ENCODE data around the gene KCNIP3.
"Not testable (repeated sequence)": the region's sequence is repeated elsewhere in the genome, so short reads cannot be mapped to it uniquely, and the experiment has no call there.

Gene KCNIP3

DNA sequence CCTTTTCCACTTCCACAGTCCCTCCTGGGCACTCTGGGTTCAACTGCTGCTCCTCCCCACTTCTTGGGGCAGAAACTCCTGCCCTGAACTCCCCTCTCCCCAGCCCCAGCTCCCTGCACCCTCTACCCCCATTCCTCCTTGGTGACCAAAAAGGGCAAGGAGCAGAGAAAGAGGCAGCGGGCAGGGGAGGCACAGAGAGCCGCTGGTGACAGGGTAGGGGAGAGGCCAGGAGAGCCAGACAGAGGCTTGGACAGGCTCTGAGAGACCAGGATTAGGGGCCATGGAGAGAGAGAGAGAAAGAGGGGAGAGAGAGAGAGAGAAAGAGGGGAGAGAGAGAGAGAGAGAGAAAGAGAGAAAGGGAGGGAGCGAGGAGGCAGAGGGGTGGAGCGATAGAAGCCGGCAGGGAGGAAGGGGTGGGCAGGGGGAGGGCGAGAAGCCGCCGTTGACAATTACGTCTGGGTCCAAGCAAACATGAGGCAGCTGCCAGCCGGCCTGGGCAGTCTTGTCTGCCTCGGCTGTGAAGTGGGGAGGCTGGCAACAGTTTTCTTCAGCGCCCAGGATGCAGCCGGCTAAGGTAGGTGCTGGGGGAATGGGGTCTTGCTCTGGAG lies at the start of gene KCNIP3:
TSS of gene KCNIP3 (plus strand) at position 468 of the 608 bp plus-strand sequence. CDS start at position 560, 92 bp downstream.
- DNase-seq (ENCODE audit: low spot score): no peak

DNA sequence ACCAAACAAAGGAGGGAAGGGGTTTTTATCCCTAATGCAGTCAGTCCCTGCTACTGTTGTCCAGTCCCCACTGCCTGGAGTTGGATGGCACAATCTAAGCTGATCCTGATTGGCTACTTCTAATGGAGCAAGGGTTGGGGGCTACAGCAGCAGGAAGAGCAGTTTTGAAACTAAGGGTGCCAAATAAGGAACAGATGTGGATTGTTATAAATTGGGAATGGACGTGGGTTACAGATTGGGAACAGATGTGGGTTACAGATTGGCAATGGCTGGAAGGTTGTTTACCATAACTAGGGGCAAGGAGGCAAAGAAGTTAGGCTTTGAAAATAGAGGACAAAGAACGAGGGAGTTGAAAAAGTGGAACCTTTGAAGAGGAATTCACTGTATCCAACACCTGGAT lies 38.9 kb upstream of the KCNIP3 start:
- DNase-seq (ENCODE audit: low spot score): no peak

DNA sequence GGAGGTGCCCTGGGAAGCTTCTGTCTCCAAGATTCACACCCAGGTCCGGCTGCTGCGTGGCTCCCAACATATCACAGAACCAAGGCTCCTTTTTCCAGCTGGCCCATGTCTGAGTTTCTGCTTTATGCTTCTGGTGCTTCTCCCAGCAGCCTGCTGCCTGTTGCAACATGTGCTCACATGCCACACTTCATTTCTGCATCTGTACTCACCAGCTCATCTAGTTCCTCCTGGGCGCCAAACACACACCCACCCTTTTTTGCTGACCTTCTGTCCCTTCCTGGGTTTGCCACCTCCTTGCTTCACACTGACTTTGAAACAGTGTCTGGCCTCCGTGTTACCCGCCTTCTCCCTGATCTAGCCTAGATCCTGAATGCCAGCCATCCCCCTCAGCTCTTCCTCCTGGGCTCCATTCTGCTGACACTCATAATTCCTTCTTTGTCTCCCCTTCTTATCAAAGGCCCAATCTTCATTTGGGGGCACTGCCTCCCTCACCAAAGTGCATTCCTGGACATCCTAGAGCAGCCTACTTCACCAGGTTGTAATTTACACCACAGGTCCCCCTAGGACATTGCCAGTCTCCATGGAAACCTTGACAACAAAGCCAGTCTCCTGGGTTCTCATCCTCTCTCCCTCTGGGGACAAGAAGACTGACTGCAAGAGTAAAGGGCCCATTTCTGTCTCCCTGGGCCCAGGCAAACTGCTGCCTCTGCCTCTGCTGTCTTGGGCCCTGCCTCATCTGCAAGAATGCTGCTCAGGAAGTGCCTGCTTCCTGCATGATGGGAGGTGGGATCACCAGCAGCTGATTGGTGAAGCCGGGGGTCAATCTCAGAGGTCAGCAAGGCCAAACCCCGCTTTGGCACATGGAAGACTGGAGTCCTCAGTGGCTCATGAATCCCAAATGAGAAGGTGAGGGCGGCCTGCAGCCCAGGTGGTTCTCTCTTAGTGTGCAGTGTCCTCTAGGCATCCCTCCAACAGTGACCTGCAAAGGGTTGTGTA lies 36.8 kb upstream of the KCNIP3 start:
- DNase-seq (ENCODE audit: low spot score): no peak

GRCh38 chr2:95261602-95262001 lies 35.5 kb upstream of the KCNIP3 start:
- no peak for DNase-seq (ENCODE audit: low spot score)

GRCh38 chr2:95262896-95263542 lies 34.1 kb upstream of the KCNIP3 start:
- DNase-seq (ENCODE audit: low spot score): no peak

DNA sequence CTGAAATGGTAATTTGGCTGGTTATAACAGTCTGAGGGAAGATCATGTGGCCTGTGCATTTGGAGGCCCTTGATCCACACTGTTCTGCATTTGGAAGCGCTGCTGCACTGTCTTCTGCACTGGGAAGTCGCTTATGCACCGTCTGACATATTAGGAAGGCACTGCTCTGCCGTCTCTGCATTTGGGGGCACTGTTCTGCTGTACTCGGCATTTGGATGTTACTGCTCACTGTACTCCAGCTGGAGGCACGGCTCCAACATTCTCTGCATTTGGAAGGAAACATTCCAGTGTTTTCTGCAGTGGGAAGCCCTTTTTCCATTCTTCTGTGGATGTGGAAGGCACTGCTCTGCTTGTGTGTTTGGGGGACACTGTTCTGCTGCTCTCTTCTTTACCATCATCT lies 32.5 kb upstream of the KCNIP3 start:
- no peak for DNase-seq (ENCODE audit: low spot score)

- no peak for DNase-seq (ENCODE audit: low spot score)
These were observed 32.0 kb upstream of the KCNIP3 start for GRCh38 chr2:95265182-95265581.

GRCh38 chr2:95266781-95267430 lies 30.2 kb upstream of the KCNIP3 start:
- no peak for DNase-seq (ENCODE audit: low spot score)

GRCh38 chr2:95267458-95268210 lies 29.5 kb upstream of the KCNIP3 start:
- no peak for DNase-seq (ENCODE audit: low spot score)

GRCh38 chr2:95268211-95269035 lies 28.7 kb upstream of the KCNIP3 start:
- no peak for DNase-seq (ENCODE audit: low spot score)

DNA sequence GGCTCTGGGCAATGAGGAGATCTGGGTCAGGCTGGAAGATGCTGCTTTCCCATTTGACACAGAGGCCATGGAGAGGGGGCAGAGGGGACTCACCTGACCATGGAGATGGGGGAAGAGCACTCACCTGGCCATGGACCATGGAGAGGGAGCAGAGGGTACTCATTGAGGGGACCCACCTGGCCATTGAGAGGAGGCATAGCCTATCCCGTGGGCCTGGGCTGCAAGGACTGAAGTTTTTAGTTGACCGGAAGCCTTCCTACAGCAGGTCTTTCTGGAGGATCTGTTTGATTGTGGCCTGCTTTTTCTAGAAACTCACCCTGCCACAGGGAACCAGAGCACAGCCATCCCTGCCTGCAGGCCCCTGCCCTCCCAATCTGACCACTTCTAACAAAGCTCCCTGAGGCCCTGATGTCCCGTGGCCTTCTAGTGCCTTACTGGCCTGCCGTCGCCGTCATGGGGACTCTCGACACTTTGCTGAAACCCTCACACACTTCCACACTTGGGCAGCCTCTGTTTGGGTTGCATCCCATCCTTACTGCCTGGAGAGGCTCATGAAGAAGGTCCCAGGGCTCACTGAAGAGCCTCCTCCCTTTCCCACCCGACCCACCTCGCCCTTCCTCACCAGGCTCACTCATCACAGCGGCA lies 28.0 kb upstream of the KCNIP3 start:
- no peak for DNase-seq (ENCODE audit: low spot score)

DNA sequence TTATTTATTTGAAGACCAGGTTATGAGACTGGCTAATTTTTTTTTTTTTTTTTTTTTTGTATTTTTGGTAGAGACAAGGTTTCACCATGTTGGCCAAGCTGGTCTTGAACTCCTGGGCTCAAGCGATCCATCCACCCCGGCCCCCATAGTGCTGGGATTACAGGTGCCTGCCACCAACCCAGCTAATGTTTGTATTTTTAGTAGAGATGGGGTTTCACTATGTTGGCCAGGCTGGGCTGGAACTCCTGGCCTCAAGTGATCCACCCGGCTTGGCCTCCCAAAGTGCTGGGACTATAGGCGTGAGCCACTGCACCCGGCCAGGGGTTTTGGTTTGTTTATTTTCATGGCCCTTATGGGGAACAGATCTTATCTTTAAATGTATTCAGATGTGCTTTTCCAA lies 27.4 kb upstream of the KCNIP3 start:
- DNase-seq (ENCODE audit: low spot score): not testable (repeated sequence)

DNA sequence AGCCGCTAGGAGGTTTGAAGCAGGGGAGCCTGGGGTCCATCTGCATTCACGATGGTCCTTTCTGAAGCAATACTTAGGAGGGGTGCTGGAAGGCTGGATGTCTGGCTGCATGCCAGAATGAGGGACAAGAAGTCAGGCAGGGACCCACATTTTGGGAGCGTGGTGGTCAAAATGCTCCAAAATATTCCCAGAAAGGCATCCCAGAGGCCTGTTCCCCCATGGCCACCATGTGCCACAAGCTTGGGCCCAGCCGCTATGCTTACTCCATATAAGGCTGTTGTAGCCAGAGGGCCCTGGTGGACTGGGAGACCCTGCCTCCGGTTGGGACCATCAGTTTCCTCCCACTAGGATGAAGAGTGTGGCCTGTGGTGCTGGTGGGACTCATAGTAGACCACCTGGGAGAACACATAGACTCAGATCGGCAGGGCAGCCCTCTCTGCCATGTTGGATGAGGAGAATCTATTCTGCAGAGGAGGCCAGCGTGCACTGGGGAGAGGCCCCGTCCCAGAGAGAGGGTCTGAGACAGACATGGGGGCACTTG lies 26.5 kb upstream of the KCNIP3 start:
- DNase-seq (ENCODE audit: low spot score): no peak

DNA sequence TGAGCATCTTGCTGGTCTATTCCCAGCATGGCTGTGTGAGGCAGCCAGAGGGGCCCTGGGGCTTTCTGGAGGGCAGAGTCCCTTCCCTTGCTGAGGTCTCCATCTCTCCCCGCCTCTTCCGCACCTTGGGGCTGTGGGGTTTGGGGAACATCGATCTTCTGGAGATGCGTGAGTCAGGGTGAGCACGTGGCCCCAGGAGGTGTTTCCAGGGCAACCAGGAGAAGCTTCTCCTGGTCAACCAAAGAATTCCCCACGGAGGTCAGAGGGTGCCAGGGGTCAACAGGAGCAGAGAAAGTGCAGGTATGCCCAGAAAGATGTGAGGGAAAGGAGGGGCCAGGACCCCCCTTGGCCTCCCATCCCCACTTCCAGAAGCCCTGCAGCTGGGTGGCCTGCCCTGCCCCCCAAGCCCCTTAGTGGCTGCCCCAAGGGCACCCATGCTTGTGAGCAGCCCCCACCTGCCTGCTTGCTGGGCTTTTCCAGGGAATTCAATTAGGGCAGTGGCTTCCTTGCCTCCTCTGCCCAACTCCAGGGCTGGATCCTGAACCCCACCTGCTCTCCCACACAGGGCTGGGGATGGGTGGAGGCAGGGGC lies 25.7 kb upstream of the KCNIP3 start:
- no peak for DNase-seq (ENCODE audit: low spot score)

- no peak for DNase-seq (ENCODE audit: low spot score)
These were observed 24.8 kb upstream of the KCNIP3 start for GRCh38 chr2:95272299-95272751.

- DNase-seq (ENCODE audit: low spot score): no peak
These were observed 24.4 kb upstream of the KCNIP3 start for GRCh38 chr2:95272781-95273180.

DNA sequence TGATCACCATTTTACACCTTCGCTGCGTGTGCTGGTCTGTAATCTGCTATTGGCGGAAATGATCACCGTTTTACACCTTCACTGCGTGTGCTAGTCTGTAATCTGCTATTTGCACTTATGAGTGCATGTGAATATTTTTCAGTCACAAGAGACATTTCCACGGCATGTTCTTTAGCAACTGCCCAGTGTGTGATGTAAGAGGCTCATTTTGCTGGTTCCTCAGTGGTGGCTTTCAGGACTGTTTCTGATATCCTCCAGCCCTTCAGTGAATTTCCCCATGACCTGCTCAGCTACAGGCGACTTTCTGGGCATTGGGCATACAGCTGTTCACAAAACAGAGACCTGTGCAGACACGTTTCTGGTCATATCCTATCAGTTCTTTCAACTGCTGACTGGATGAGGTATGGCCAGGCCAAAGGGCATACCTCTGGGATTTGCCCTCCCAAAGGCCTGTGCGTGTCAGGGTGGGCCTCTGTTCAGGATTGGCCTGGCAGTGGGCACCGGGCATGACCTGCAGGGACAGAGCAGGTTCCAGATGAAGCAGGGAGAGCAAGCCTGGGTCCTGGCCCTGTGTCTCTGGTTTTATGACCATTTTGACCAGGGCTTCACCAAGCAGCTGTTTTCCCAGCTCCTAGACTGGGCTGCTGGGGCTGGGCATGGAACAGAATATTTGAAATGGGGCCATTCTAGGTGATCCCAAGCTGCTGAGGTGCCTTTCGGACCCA lies 23.4 kb upstream of the KCNIP3 start:
- DNase-seq (ENCODE audit: low spot score): no peak

DNA sequence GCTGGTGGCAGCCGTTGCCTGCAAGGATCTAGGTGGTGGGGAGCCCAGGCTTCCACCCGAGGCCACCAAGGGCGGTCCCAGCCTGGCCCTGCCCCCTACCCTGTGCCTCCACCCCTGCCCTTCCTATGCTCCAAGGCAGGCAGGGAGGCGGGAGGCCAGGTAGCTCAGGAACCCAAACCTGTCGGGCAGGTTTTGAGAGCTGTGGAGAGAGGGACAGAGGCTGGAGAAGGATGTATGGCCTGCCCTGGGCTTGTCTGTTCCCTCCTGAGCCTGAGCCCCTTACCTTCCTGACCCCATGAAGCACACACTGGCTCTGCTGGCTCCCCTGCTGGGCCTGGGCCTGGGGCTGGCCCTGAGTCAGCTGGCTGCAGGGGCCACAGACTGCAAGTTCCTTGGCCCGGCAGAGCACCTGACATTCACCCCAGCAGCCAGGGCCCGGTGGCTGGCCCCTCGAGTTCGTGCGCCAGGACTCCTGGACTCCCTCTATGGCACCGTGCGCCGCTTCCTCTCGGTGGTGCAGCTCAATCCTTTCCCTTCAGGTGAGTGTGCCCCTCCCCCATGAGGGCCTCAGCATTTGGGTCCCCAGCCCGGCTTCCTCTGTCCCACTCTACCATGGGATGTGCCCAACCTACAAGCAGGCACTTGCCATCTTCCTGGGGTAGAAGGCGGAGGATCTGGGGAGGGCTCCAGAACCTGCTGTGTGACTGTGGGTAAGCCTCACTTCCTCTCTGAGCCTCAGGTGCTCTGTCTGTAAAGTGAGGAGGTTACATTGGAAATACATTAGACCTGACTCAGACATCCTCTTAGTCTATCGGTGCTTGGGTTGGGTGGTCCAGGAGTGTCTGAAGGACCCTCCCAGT lies 22.6 kb upstream of the KCNIP3 start, which contains the start of gene PROM2:
TSS of gene PROM2 (plus strand) at position 159 of the 860 bp plus-strand sequence. CDS start at position 296, 137 bp downstream.
- peak; percentile 60 for DNase-seq (ENCODE audit: low spot score)

All from kidney tubule cell (primary cell).